Vagina (tissue), 2 donors: Measurements from ENCODE around the gene FBXO17.

Experiments
- CTCF ChIP-seq, 3 experiments: fragments of 450-650 bp in 2 of 3; fragments of 200-600 bp in 1 of 3; sonication (generic) in 1 of 3; IDR thresholded peaks; one replicate each; pipeline ENCODE4 v1.5.1; 2017 to 2019; ENCODE audit warnings: antibody characterized with exemption in 3 of 3, mild to moderate bottlenecking in 2 of 3, moderate library complexity in 2 of 3
- POLR2A ChIP-seq, 2 donors: fragments of 450-650 bp; IDR thresholded peaks; one replicate each; pipeline ENCODE4 v1.6.1; 2017; ENCODE audit warnings: antibody characterized with exemption in 2 of 2, mild to moderate bottlenecking in 2 of 2, moderate library complexity in 2 of 2
- POLR2AphosphoS5 ChIP-seq, 2 donors: sonication (generic); formaldehyde crosslinking; IDR thresholded peaks; one replicate each; pipeline ENCODE4 v1.9.0; 2017; ENCODE audit warnings: antibody characterized with exemption in 2 of 2, mild to moderate bottlenecking in 2 of 2, low read depth in 1 of 2; ENCODE audit not compliant: insufficient read depth in 1 of 2

- TF ChIP-seq POLR2A (IDR thresholded peaks at IDR 0.05), result no peak
- no peak for TF ChIP-seq CTCF (IDR thresholded peaks at IDR 0.05)
- TF ChIP-seq POLR2AphosphoS5 (IDR thresholded peaks at IDR 0.05; ENCODE audit: insufficient read depth in 1 of 2, low read depth in 1 of 2), result no peak
Observed at GRCh38 chr19:38904581-38905539, 70.7 kb downstream of the FBXO17 start.
